IMR-90 (cell line): ENCODE measurements around the gene TENT4B. TPM values are rescaled to one million over a fixed set of nuclear protein-coding genes. Genes with fewer than 3 reads are reported as not detected.

Experiments used
- ATAC-seq: fragments of 200-7000 bp; cut with Tn5 transposase; 2 replicates; pipeline ENCODE4 v1.9.1; 2020; ENCODE audit warnings: low read depth, mild to moderate bottlenecking, moderate library complexity
- BruUV-seq: library from RNA; stranded (reverse); fragments of 400-500 nt; replicated peaks from 2 replicates; lab custom pipeline; 2021; lab: Mats Ljungman, UMichigan
- CTCF ChIA-PET: fragments of 300-600 bp; formaldehyde crosslinking; extraction: SDS; loops from one replicate; lab custom pipeline; 2021; ENCODE audit warnings: antibody characterized with exemption; lab: Yijun Ruan, JAX
- POLR2A ChIA-PET: fragments of 300-600 bp; sonication (Branson Sonifier 250); formaldehyde crosslinking; loops from one replicate; lab custom pipeline; 2022; ENCODE audit warnings: antibody characterized with exemption; ENCODE audit not compliant: unreplicated experiment; lab: Charles Lee
- DNase-seq: peaks from one replicate; pipeline ENCODE4 v3.0.0; 2013
- H2AFZ ChIP-seq: replicated peaks from 2 replicates; pipeline ENCODE3; 2013; ENCODE audit warnings: low read length, mild to moderate bottlenecking; ENCODE audit not compliant: poor library complexity
- H2AK5ac ChIP-seq: 2 replicates; pipeline ENCODE4 v1.6.1; 2013; ENCODE audit warnings: low read depth, low read length, inconsistent platforms
- H2AK9ac ChIP-seq: replicated peaks from 2 replicates; pipeline ENCODE3; 2013; ENCODE audit warnings: mild to moderate bottlenecking, low read depth, low read length, moderate library complexity; ENCODE audit not compliant: poor library complexity
- H2BK120ac ChIP-seq: 2 replicates; pipeline ENCODE4 v1.6.1; 2013; ENCODE audit warnings: low read depth, low read length, inconsistent platforms
- H2BK15ac ChIP-seq: 3 replicates; pipeline ENCODE4 v1.6.1; 2013; ENCODE audit warnings: low read depth, low read length, inconsistent platforms
- H2BK20ac ChIP-seq: 2 replicates; pipeline ENCODE4 v1.6.1; 2013; ENCODE audit warnings: low read depth, mild to moderate bottlenecking, inconsistent platforms, low read length, moderate library complexity
- H2BK5ac ChIP-seq: 2 replicates; pipeline ENCODE4 v1.6.1; 2013; ENCODE audit warnings: mild to moderate bottlenecking, low read depth, low read length, inconsistent platforms; ENCODE audit not compliant: poor library complexity, severe bottlenecking
- H3K14ac ChIP-seq: replicated peaks from 2 replicates; pipeline ENCODE4 v1.6.1; 2013; ENCODE audit warnings: low read depth, low read length, inconsistent platforms
- H3K18ac ChIP-seq: 2 replicates; pipeline ENCODE4 v1.6.1; 2013; ENCODE audit warnings: low read depth, low read length, control low read depth
- H3K23ac ChIP-seq: 2 replicates; pipeline ENCODE4 v1.6.1; 2013; ENCODE audit warnings: low read depth, low read length, inconsistent platforms
- H3K27ac ChIP-seq: 2 replicates; pipeline ENCODE4 v1.5.1; 2013; ENCODE audit warnings: mild to moderate bottlenecking, control low read depth, low read length; ENCODE audit not compliant: insufficient read depth
- H3K27me3 ChIP-seq: 2 replicates; pipeline ENCODE4 v1.6.1; 2013; ENCODE audit warnings: low read length; ENCODE audit not compliant: control insufficient read depth, insufficient read depth
- H3K36me3 ChIP-seq: 2 replicates; pipeline ENCODE4 v1.6.1; 2013; ENCODE audit warnings: low read length, mixed read lengths; ENCODE audit not compliant: control insufficient read depth, insufficient read depth
- H3K4ac ChIP-seq: 2 replicates; pipeline ENCODE4 v1.6.1; 2013; ENCODE audit warnings: low read depth, low read length, inconsistent platforms
- H3K4me1 ChIP-seq: 2 replicates; pipeline ENCODE4 v1.6.1; 2013; ENCODE audit warnings: low read length, mixed read lengths; ENCODE audit not compliant: control insufficient read depth, insufficient read depth
- H3K4me2 ChIP-seq: 2 replicates; pipeline ENCODE4 v1.6.1; 2013; ENCODE audit warnings: low read depth, mild to moderate bottlenecking, control low read depth, low read length, moderate library complexity
- H3K4me3 ChIP-seq: 2 replicates; pipeline ENCODE4 v1.5.1; 2013; ENCODE audit warnings: low read depth, mild to moderate bottlenecking, control low read depth, low read length, moderate library complexity; ENCODE audit not compliant: insufficient read depth
- H3K56ac ChIP-seq: 2 replicates; pipeline ENCODE4 v1.6.1; 2013; ENCODE audit warnings: low read length, inconsistent platforms; ENCODE audit not compliant: insufficient read depth; ENCODE audit errors: extremely low read depth
- H3K79me1 ChIP-seq, 2 experiments: 2 replicates each; pipeline ENCODE4 v1.6.1; 2013; ENCODE audit warnings: low read length in 2 of 2, inconsistent platforms in 1 of 2, low read depth in 1 of 2
- H3K9ac ChIP-seq: 2 replicates; pipeline ENCODE4 v1.6.1; 2013; ENCODE audit warnings: low read depth, low read length, control low read depth
- H3K9me1 ChIP-seq: 2 replicates; pipeline ENCODE4 v1.6.1; 2013; ENCODE audit warnings: low read length, inconsistent platforms; ENCODE audit not compliant: insufficient read depth
- H3K9me3 ChIP-seq: 2 replicates; pipeline ENCODE4 v1.6.1; 2013; ENCODE audit warnings: low read length; ENCODE audit not compliant: control insufficient read depth, insufficient read depth
- H4K20me1 ChIP-seq: 2 replicates; pipeline ENCODE4 v1.6.1; 2013; ENCODE audit warnings: low read length, inconsistent platforms; ENCODE audit not compliant: insufficient read depth
- H4K5ac ChIP-seq: 2 replicates; pipeline ENCODE4 v1.6.1; 2013; ENCODE audit warnings: mild to moderate bottlenecking, low read depth, low read length, control low read depth
- H4K8ac ChIP-seq, 2 experiments: 2 replicates each; pipeline ENCODE4 v1.6.1; 2013; ENCODE audit warnings: low read depth in 2 of 2, low read length in 2 of 2, control low read depth in 1 of 2, inconsistent platforms in 1 of 2
- H4K91ac ChIP-seq: 2 replicates; pipeline ENCODE4 v1.6.1; 2013; ENCODE audit warnings: low read depth, low read length, inconsistent platforms; ENCODE audit not compliant: insufficient read depth
- BHLHE40 ChIP-seq: fragments of 150-350 bp; IDR thresholded peaks from 2 replicates; pipeline ENCODE4 v1.6.1; 2016; ENCODE audit warnings: mild to moderate bottlenecking, low read depth, low read length
- CEBPB ChIP-seq: IDR thresholded peaks from 2 replicates; pipeline ENCODE4 v1.6.1; 2012; ENCODE audit warnings: low read depth, low read length, improper control_type of control experiment
- CHD1 ChIP-seq: IDR thresholded peaks from 2 replicates; pipeline ENCODE4 v1.6.1; 2012; ENCODE audit warnings: low read depth, low read length, improper control_type of control experiment
- ELK1 ChIP-seq: fragments of 150-350 bp; IDR thresholded peaks from 2 replicates; pipeline ENCODE4 v1.6.1; 2016; ENCODE audit warnings: low read depth, mild to moderate bottlenecking, low read length, moderate library complexity, borderline replicate concordance
- FOS ChIP-seq: fragments of 150-350 bp; IDR thresholded peaks from 2 replicates; pipeline ENCODE4 v1.6.1; 2016; ENCODE audit warnings: low read depth, low read length
- MAFK ChIP-seq: IDR thresholded peaks from 2 replicates; pipeline ENCODE4 v1.6.1; 2012; ENCODE audit warnings: low read depth, low read length, improper control_type of control experiment
- MAZ ChIP-seq: IDR thresholded peaks from 2 replicates; pipeline ENCODE4 v1.6.1; 2012; ENCODE audit warnings: low read depth, mild to moderate bottlenecking, low read length, improper control_type of control experiment, moderate library complexity, borderline replicate concordance
- MXI1 ChIP-seq: IDR thresholded peaks from 2 replicates; pipeline ENCODE4 v1.6.1; 2012; ENCODE audit warnings: low read depth, mild to moderate bottlenecking, low read length, moderate library complexity, borderline replicate concordance
- NFE2L2 ChIP-seq: fragments of 150-350 bp; IDR thresholded peaks from 2 replicates; pipeline ENCODE4 v1.6.1; 2016; ENCODE audit warnings: low read depth, mild to moderate bottlenecking, low read length
- POLR2A ChIP-seq: IDR thresholded peaks from 2 replicates; pipeline ENCODE4 v1.6.1; 2012; ENCODE audit warnings: mild to moderate bottlenecking, low read depth, low read length
- RAD21 ChIP-seq: IDR thresholded peaks from 2 replicates; pipeline ENCODE4 v1.6.1; 2012; ENCODE audit warnings: low read length, improper control_type of control experiment
- RCOR1 ChIP-seq: IDR thresholded peaks from 2 replicates; pipeline ENCODE4 v1.6.1; 2012; ENCODE audit warnings: mild to moderate bottlenecking, low read length, improper control_type of control experiment; ENCODE audit not compliant: insufficient replicate concordance
- RFX5 ChIP-seq: IDR thresholded peaks from 2 replicates; pipeline ENCODE4 v1.8.0; 2012; ENCODE audit warnings: low read depth, mild to moderate bottlenecking, low read length, moderate library complexity
- SMC3 ChIP-seq: fragments of 150-350 bp; IDR thresholded peaks from 2 replicates; pipeline ENCODE4 v1.6.1; 2016; ENCODE audit warnings: low read depth, mild to moderate bottlenecking, antibody characterized with exemption, low read length, moderate library complexity
- USF2 ChIP-seq: fragments of 150-350 bp; IDR thresholded peaks from 2 replicates; pipeline ENCODE4 v1.6.1; 2017; ENCODE audit warnings: mild to moderate bottlenecking, antibody characterized with exemption, low read length, low read depth
- WGBS, 2 experiments: methylation state at CpG; one replicate each; pipeline versions ENCODE4 v1.1.5 to v1.1.7; 2013; ENCODE audit warnings: missing lambda C conversion rate in 2 of 2; ENCODE audit not compliant: insufficient read length in 1 of 2; ENCODE audit errors: extremely low coverage in 2 of 2; 5-methylcytosine and 5-hydroxymethylcytosine counted together
- dilution Hi-C: fragments of 300-500 bp; cut with HindIII; formaldehyde crosslinking; loops from one replicate; pipeline ENCODE4 v1.14.3; 2018; ENCODE audit warnings: low sequenced_read_pairs; ENCODE audit not compliant: unreplicated experiment
- in situ Hi-C: fragments of 300-500 bp; cut with MboI; formaldehyde crosslinking; loops from 3 replicates; pipeline ENCODE4 v1.14.3; 2019; ENCODE audit warnings: low sequenced_read_pairs, inconsistent platforms, mixed read lengths
- intact Hi-C: fragments of 100-400 bp; cut with micrococcal nuclease; formaldehyde crosslinking; loops from 2 replicates; pipeline ENCODE4 v1.10.0; 2022
- polyA plus RNA-seq, 3 experiments: library from polyadenylated mRNA; depleted of rRNA; stranded (reverse); fragments of >200 nt; gene quantifications; 2 replicates each; pipeline ENCODE4 v1.2.3, GENCODE V29; 2012; ENCODE audit warnings: low replicate concordance in 1 of 3
- total RNA-seq: library from RNA; depleted of rRNA; stranded (reverse); fragments of >200 nt; gene quantifications from 2 replicates; pipeline ENCODE4 v1.2.3, GENCODE V29; 2012
- TF ChIP-seq, protein P1 (sequence below): conservative IDR thresholded peaks from 2 replicates; pipeline ENCODE4 v1.5.1; 2012; ENCODE audit warnings: mild to moderate bottlenecking, low read depth, low read length, improper control_type of control experiment

TENT4B gene
- total and polyA plus RNA-seq, 2 of the 4 experiments (the other 2 are of a cell fraction), result 4.1 to 7.0 TPM

DNA sequence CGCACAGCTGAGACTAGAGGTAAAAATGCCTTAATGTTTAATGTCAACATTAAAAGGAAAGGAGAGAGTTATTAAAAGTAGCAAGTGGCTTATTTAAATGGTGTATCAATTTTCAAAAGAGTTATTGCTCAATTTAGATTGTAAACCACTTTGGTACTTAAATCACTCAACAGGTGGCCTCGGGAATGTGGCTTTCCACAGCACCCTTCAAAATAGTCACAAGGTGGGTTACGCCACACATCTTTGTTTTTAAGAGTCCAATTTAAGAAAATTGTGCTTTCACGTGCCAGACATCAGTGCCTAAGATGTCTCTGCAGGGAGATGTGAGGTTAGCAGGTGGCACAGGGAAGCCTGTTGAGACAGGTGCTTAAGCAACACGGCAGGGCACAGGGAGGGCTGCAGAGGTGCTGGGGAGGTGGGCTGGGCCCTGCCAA, 85.8 kb downstream of the TENT4B start:
- Histone ChIP-seq H2BK15ac (no peak overlapping the region), H3K27ac (no peak overlapping the region), H4K5ac (no peak overlapping the region), H3K36me3 (no peaks in the 10 kb centered on the region), H4K91ac (no peak overlapping the region), H2AK9ac (no peak overlapping the region), H3K23ac (no peak overlapping the region), H3K4me2 (no peak overlapping the region), H3K79me1 (no peaks in the 10 kb centered on the region), H2BK120ac (no peak overlapping the region), H2AFZ (no peak overlapping the region), H3K9me1 (0 out of 2 replicates have a peak, but pooled peaks cover 4% of the 10 kb centered on the region), H3K14ac (no peak overlapping the region), H3K4ac (no peak overlapping the region), H2AK5ac (no peak overlapping the region), H3K4me3 (no peak overlapping the region), H2BK5ac (no peak overlapping the region), H4K20me1 (no peaks in the 10 kb centered on the region), H3K9me3 (no peaks in the 10 kb centered on the region), H3K18ac (no peak overlapping the region), H3K27me3 (peaks cover 15% of the 10 kb centered on the region), H2BK20ac (no peak overlapping the region), H3K4me1 (peaks cover 8% of the 10 kb centered on the region; the same call in 1 of the 2 replicates), H3K9ac (no peak overlapping the region), H4K8ac (no peak overlapping the region), H3K56ac (no peak overlapping the region)
- ATAC-seq (no peak), DNase-seq (no peak)
- CTCF ChIA-PET, result no interaction called here
- POLR2A ChIA-PET, result no interaction called here
- in situ Hi-C loops (no loop called here), dilution Hi-C loops (no loop called here), intact Hi-C loops (no loop called here)
- TF ChIP-seq ELK1 (no peak), NFE2L2 (no peak), CHD1 (no peak), MAZ (no peak), USF2 (no peak), POLR2A (no peak), FOS (no peak), RCOR1 (no peak), RAD21 (no peak), RFX5 (no peak), MXI1 (no peak), MAFK (no peak), CEBPB (no peak), SMC3 (no peak), BHLHE40 (no peak)
- TF ChIP-seq, protein P1, sequence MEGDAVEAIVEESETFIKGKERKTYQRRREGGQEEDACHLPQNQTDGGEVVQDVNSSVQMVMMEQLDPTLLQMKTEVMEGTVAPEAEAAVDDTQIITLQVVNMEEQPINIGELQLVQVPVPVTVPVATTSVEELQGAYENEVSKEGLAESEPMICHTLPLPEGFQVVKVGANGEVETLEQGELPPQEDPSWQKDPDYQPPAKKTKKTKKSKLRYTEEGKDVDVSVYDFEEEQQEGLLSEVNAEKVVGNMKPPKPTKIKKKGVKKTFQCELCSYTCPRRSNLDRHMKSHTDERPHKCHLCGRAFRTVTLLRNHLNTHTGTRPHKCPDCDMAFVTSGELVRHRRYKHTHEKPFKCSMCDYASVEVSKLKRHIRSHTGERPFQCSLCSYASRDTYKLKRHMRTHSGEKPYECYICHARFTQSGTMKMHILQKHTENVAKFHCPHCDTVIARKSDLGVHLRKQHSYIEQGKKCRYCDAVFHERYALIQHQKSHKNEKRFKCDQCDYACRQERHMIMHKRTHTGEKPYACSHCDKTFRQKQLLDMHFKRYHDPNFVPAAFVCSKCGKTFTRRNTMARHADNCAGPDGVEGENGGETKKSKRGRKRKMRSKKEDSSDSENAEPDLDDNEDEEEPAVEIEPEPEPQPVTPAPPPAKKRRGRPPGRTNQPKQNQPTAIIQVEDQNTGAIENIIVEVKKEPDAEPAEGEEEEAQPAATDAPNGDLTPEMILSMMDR, result no peak
- BruUV-seq, result no TSS peak
- 50% methylated on average over 2 of the region's 5 CpGs; no CpG with 5 or more reads in 1 of the 2 experiments for WGBS, 2 experiments
